Stimulated activated CD8-positive, alpha-beta memory T cell treated with anti-CD3 and anti-CD28 coated beads, Interleukin-2, amount 100 ng/mL, for 48 hours (primary cell): Measurements from ENCODE around the gene APPBP2.
A peak's percentile ranks its signal among the peaks of the same experiment; 100 is the strongest.
"Not testable (repeated sequence)": the region's sequence is repeated elsewhere in the genome, so short reads cannot be mapped to it uniquely, and the experiment has no call there.

Experiments used
- DNase-seq, 2 donors: peaks; one replicate each; pipeline ENCODE4 v3.0.0-alpha.2; 2020; ENCODE audit warnings: low read depth in 2 of 2

Gene APPBP2

GRCh38 chr17:60433021-60433997 is 92.7 kb downstream of the APPBP2 start:
- not testable (repeated sequence) for DNase-seq

- not testable (repeated sequence) for DNase-seq
These were observed 95.5 kb downstream of the APPBP2 start for GRCh38 chr17:60430561-60430960.

GRCh38 chr17:60428491-60428890 is 97.6 kb downstream of the APPBP2 start:
- DNase-seq = not testable (repeated sequence)

GRCh38 chr17:60426596-60426995 is 99.4 kb downstream of the APPBP2 start:
- no peak for DNase-seq

GRCh38 chr17:60425626-60426025 is 100.4 kb downstream of the APPBP2 start:
- DNase-seq = no peak

- DNase-seq = no peak
These were observed 102.2 kb downstream of the APPBP2 start for GRCh38 chr17:60423865-60424264.

GRCh38 chr17:60422162-60422665 is 103.8 kb downstream of the APPBP2 start, which contains the start of gene CHCT1:
Gene CHCT1 (plus strand): TSS chr17:60422489. CDS start chr17:60422593, 104 bp downstream.
- no peak for DNase-seq

- DNase-seq = peak; percentile 69 to 71
These were observed 104.5 kb downstream of the APPBP2 start for GRCh38 chr17:60421273-60422161.

- DNase-seq = not testable (repeated sequence)
These were observed 106.2 kb downstream of the APPBP2 start for GRCh38 chr17:60419875-60420274.

- not testable (repeated sequence) for DNase-seq
These were observed 107.0 kb downstream of the APPBP2 start for GRCh38 chr17:60419003-60419402.

GRCh38 chr17:60416368-60416925 is 109.6 kb downstream of the APPBP2 start:
- no peak for DNase-seq

- no peak for DNase-seq
These were observed 110.9 kb downstream of the APPBP2 start for GRCh38 chr17:60415146-60415545.

GRCh38 chr17:60412701-60413100 is 113.3 kb downstream of the APPBP2 start:
- no peak for DNase-seq

GRCh38 chr17:60410001-60410400 is 116.0 kb downstream of the APPBP2 start:
- no peak for DNase-seq

- no peak for DNase-seq
These were observed 119.2 kb downstream of the APPBP2 start for GRCh38 chr17:60406887-60407286.

GRCh38 chr17:60403962-60404361 is 122.1 kb downstream of the APPBP2 start:
- DNase-seq = no peak

GRCh38 chr17:60403523-60403810 is 122.6 kb downstream of the APPBP2 start:
- no peak for DNase-seq

GRCh38 chr17:60401819-60402218 is 124.2 kb downstream of the APPBP2 start:
- DNase-seq = no peak

GRCh38 chr17:60398227-60398959 is 127.6 kb downstream of the APPBP2 start:
- no peak for DNase-seq

- no peak for DNase-seq
These were observed 129.6 kb downstream of the APPBP2 start for GRCh38 chr17:60396412-60396811.

GRCh38 chr17:60395508-60396065 is 130.5 kb downstream of the APPBP2 start:
- no peak for DNase-seq
